PC-9 (cell line): Measurements from ENCODE around the gene SLAIN2. TPM values are rescaled to one million over a fixed set of nuclear protein-coding genes. Genes with fewer than 3 reads are reported as not detected.
"Not testable (repeated sequence)": the region's sequence is repeated elsewhere in the genome, so short reads cannot be mapped to it uniquely, and the experiment has no call there.

Source experiments
- Bru-seq: library from RNA; stranded (reverse); fragments of 400-500 nt; gene quantifications from one replicate; lab custom pipeline; 2021; lab: Mats Ljungman, UMichigan
- BruChase-seq, 2 experiments: library from RNA; stranded (reverse); fragments of 400-500 nt; gene quantifications; one replicate each; lab custom pipeline; 2021; lab: Mats Ljungman, UMichigan
- BruUV-seq: library from RNA; stranded (reverse); fragments of 400-500 nt; replicated peaks from 2 replicates; lab custom pipeline; 2021; lab: Mats Ljungman, UMichigan
- CTCF ChIA-PET: fragments of 300-600 bp; sonication (Branson Sonifier 250); formaldehyde crosslinking; loops from one replicate; lab custom pipeline; 2022; ENCODE audit warnings: antibody characterized with exemption; lab: Charles Lee
- POLR2A ChIA-PET: fragments of 300-600 bp; sonication (Branson Sonifier 250); formaldehyde crosslinking; loops from one replicate; lab custom pipeline; 2022; ENCODE audit warnings: antibody characterized with exemption; ENCODE audit not compliant: unreplicated experiment; lab: Charles Lee
- DNase-seq, 2 experiments: peaks; one replicate each; pipeline versions ENCODE4 v3.0.0 to v3.0.0-alpha.2; 2015 to 2022; ENCODE audit warnings: mixed read lengths in 1 of 2
- H2AFZ ChIP-seq: fragments of 200-600 bp; sonication (generic); 2 replicates; pipeline ENCODE4 v1.8.1; 2017; ENCODE audit warnings: antibody characterized with exemption
- H3F3A ChIP-seq: fragments of 200-600 bp; sonication (generic); 2 replicates; pipeline ENCODE4 v1.8.1; 2017; ENCODE audit warnings: antibody characterized with exemption, mild to moderate bottlenecking, low read depth; ENCODE audit not compliant: insufficient read depth
- H3K27ac ChIP-seq: fragments of 200-600 bp; sonication (generic); 2 replicates; pipeline ENCODE4 v1.6.1; 2016; ENCODE audit warnings: mixed run types
- H3K27me3 ChIP-seq: fragments of 200-600 bp; sonication (generic); 2 replicates; pipeline ENCODE4 v1.6.1; 2016; ENCODE audit warnings: low read depth, mixed run types; ENCODE audit not compliant: insufficient read depth
- H3K36me3 ChIP-seq: fragments of 200-600 bp; sonication (generic); 2 replicates; pipeline ENCODE4 v1.6.1; 2016; ENCODE audit warnings: low read depth, mixed run types
- H3K4me1 ChIP-seq: fragments of 200-600 bp; sonication (generic); replicated peaks from 2 replicates; pipeline ENCODE4 v1.6.1; 2016; ENCODE audit warnings: mixed run types; ENCODE audit not compliant: insufficient read depth
- H3K4me2 ChIP-seq: fragments of 200-600 bp; sonication (generic); 2 replicates; pipeline ENCODE4 v1.6.1; 2017; ENCODE audit warnings: mixed run types
- H3K4me3 ChIP-seq: fragments of 200-600 bp; sonication (generic); 2 replicates; pipeline ENCODE4 v1.6.1; 2016; ENCODE audit warnings: mixed run types
- H3K79me2 ChIP-seq: fragments of 200-600 bp; sonication (generic); 2 replicates; pipeline ENCODE4 v1.6.1; 2017; ENCODE audit warnings: low read depth, mixed run types
- H3K9me2 ChIP-seq: fragments of 200-600 bp; sonication (generic); 2 replicates; pipeline ENCODE4 v1.8.1; 2017; ENCODE audit warnings: mild to moderate bottlenecking; ENCODE audit not compliant: insufficient read depth
- H3K9me3 ChIP-seq: fragments of 200-600 bp; sonication (generic); 2 replicates; pipeline ENCODE4 v1.8.1; 2016; ENCODE audit warnings: low read depth; ENCODE audit not compliant: insufficient read depth
- H4K20me1 ChIP-seq: fragments of 200-600 bp; sonication (generic); 2 replicates; pipeline ENCODE4 v1.8.1; 2017; ENCODE audit not compliant: insufficient read depth
- CTCF ChIP-seq: fragments of 200-600 bp; sonication (generic); conservative IDR thresholded peaks from 2 replicates; pipeline ENCODE4 v1.6.1; 2017; ENCODE audit warnings: mixed run types, antibody characterized with exemption, mild to moderate bottlenecking, moderate library complexity
- EZH2 ChIP-seq: fragments of 200-600 bp; sonication (generic); IDR thresholded peaks from 2 replicates; pipeline ENCODE4 v1.8.0; 2017; ENCODE audit warnings: antibody characterized with exemption, low read depth
- intact Hi-C: fragments of 100-400 bp; cut with micrococcal nuclease; formaldehyde crosslinking; loops from one replicate; pipeline ENCODE4 v1.10.0; 2022; ENCODE audit not compliant: unreplicated experiment
- long read RNA-seq: library from polyadenylated mRNA; stranded (forward); transcript quantifications from one replicate; pipeline ENCODE4 v2.0.0, GENCODE V29; 2022
- total RNA-seq: library from RNA; stranded (reverse); gene quantifications from 2 replicates; pipeline ENCODE4 v1.2.3, GENCODE V29; 2021

The SLAIN2 gene
- total RNA-seq, result 31.5 and 70.4 TPM in 2 replicates
- Bru-seq, nascent RNA, result percentile 84 among the genes with signal in this experiment
- BruChase-seq, experiment 1, labeled RNA remaining after a 2-hour chase, result percentile 87 among the genes with signal in this experiment
- BruChase-seq, experiment 2, labeled RNA remaining after a 6-hour chase, result percentile 85 among the genes with signal in this experiment
- long read RNA-seq, full-length matches to known transcripts, result 29 of 64 reads
- long read RNA-seq, partial matches to known transcripts, result 2 of 64 reads
- long read RNA-seq, other reads (novel, unspliced or antisense), result 33 of 64 reads

- Histone ChIP-seq H4K20me1 (peaks cover 7% of the 10 kb centered on the region; the same call in 1 of the 2 replicates), H3F3A (peaks cover 21% of the 10 kb centered on the region), H3K9me2 (no peaks in the 10 kb centered on the region), H3K27ac (peak within 1 kb of the TSS; percentile 82), H3K4me1 (peaks cover 58% of the 10 kb centered on the region), H3K79me2 (peaks cover 51% of the 10 kb centered on the region), H3K9me3 (no peaks in the 10 kb centered on the region), H3K4me2 (peak within 1 kb of the TSS; percentile 96), H2AFZ (peak within 1 kb of the TSS; percentile 93), H3K27me3 (no peaks in the 10 kb centered on the region), H3K36me3 (no peaks in the 10 kb centered on the region), H3K4me3 (peak within 1 kb of the TSS; percentile 90)
- ChIA-PET POLR2A (interaction anchor here (0.6 to 0.7 kb wide), 5 partner anchors 13 to 354 kb away, joined by 3 to 11 read pairs (median 7); no protein-coding TSS in a partner anchor), CTCF (interaction anchor here (0.6 to 1.1 kb wide), 5 partner anchors 11 to 573 kb away, joined by 3 to 8 read pairs (median 5); no protein-coding TSS in a partner anchor)
- intact Hi-C loops, result loop anchor here (2.0 to 5.0 kb wide), 2 partner anchors 74 to 212 kb away; partner anchors contain the start of gene TEC
- TF ChIP-seq EZH2, result no peak
- TF ChIP-seq CTCF, result no peak
- BruUV-seq, result no TSS peak
- DNase-seq, result peak; percentile 86 to 99
Observed at GRCh38 chr4:48340965-48341775, at the start of gene SLAIN2. TSS of gene SLAIN2 (plus strand) at chr4:48341529. CDS start at chr4:48341740, 211 bp downstream.

- H3F3A ChIP-seq, H3K9me2 ChIP-seq, H3K79me2 ChIP-seq, H3K4me3 ChIP-seq, H4K20me1 ChIP-seq, H3K27ac ChIP-seq, H3K4me2 ChIP-seq, H3K36me3 ChIP-seq, CTCF ChIA-PET, BruUV-seq, H3K4me1 ChIP-seq, H3K9me3 ChIP-seq, H3K27me3 ChIP-seq, intact Hi-C loops, DNase-seq, H2AFZ ChIP-seq, POLR2A ChIA-PET: not testable (repeated sequence)
Observed at GRCh38 chr4:48292218-48292790, 49.0 kb upstream of the SLAIN2 start.

DNA sequence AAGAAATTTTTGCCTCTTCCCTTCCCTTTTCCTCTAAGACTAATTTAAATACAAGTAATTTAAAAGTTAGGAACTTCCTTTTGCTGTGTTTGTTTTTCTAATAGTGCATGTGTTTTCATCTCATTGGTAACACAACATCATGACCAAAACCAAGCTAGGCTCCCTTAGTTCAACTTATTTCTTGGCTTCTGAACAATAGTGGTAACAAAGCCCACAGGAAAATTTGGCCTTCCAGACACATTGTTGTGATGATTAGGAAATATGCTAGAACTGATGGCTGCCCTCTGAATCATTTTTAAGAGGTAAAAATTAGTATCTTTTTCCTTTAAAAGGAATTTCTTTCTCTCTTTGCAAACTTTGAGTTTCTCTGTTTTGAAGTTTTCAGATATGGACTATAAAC is 46.2 kb upstream of the SLAIN2 start:
- Histone ChIP-seq H3K36me3 (no peaks in the 10 kb centered on the region), H3K27ac (no peak overlapping the region), H3K4me2 (no peak overlapping the region), H3F3A (no peaks in the 10 kb centered on the region), H3K27me3 (no peaks in the 10 kb centered on the region), H3K9me3 (no peaks in the 10 kb centered on the region), H4K20me1 (no peaks in the 10 kb centered on the region), H3K4me1 (no peaks in the 10 kb centered on the region), H3K4me3 (no peak overlapping the region), H3K9me2 (no peaks in the 10 kb centered on the region), H3K79me2 (no peaks in the 10 kb centered on the region), H2AFZ (no peak overlapping the region)
- ChIA-PET CTCF (interaction anchor here (0.5 kb wide), 1 partner anchor 294 kb away, joined by 3 read pairs; no protein-coding TSS in a partner anchor), POLR2A (no interaction called here)
- intact Hi-C loops, result no loop called here
- BruUV-seq, result no TSS peak
- no peak for DNase-seq
- TF ChIP-seq EZH2, result no peak
- TF ChIP-seq CTCF, result no peak
